Stimulated activated CD4-positive, alpha-beta T cell treated with anti-CD3 and anti-CD28 coated beads, Interleukin-1b, Interleukin-23, amount 100 ng/mL, for 48 hours (primary cell): ENCODE results near the gene AKR1B15.
"Not testable (repeated sequence)": the region's sequence is repeated elsewhere in the genome, so short reads cannot be mapped to it uniquely, and the experiment has no call there.

ENCODE experiments used
- DNase-seq: peaks from one replicate; pipeline ENCODE4 v3.0.0-alpha.2; 2020

The AKR1B15 gene

GRCh38 chr7:134548877-134549276 lies at the start of gene AKR1B15:
Gene AKR1B15 (plus strand): TSS chr7:134549110. CDS start chr7:134564620, 15,510 bp downstream.
- DNase-seq, result peak; percentile 57

- DNase-seq, result no peak
Observed at GRCh38 chr7:134500406-134500805, 48.5 kb upstream of the AKR1B15 start.

- DNase-seq, result no peak
Observed at GRCh38 chr7:134500982-134501381, 47.9 kb upstream of the AKR1B15 start.

GRCh38 chr7:134502463-134503371 lies 46.2 kb upstream of the AKR1B15 start:
- no peak for DNase-seq

GRCh38 chr7:134504660-134505164 lies 44.2 kb upstream of the AKR1B15 start:
- DNase-seq, result no peak

GRCh38 chr7:134505856-134506255 lies 43.1 kb upstream of the AKR1B15 start:
- DNase-seq, result no peak

- DNase-seq, result no peak
Observed at GRCh38 chr7:134509010-134509409, 39.9 kb upstream of the AKR1B15 start.

- DNase-seq, result no peak
Observed at GRCh38 chr7:134510646-134511045, 38.3 kb upstream of the AKR1B15 start.

- no peak for DNase-seq
Observed at GRCh38 chr7:134512271-134512670, 36.6 kb upstream of the AKR1B15 start.

GRCh38 chr7:134513169-134513752 lies 35.6 kb upstream of the AKR1B15 start:
- peak; percentile 34 for DNase-seq

- DNase-seq, result no peak
Observed at GRCh38 chr7:134514106-134514505, 34.8 kb upstream of the AKR1B15 start.

GRCh38 chr7:134514663-134515062 lies 34.2 kb upstream of the AKR1B15 start:
- no peak for DNase-seq

GRCh38 chr7:134515569-134516468 lies 33.1 kb upstream of the AKR1B15 start:
- no peak for DNase-seq

- DNase-seq, result no peak
Observed at GRCh38 chr7:134520130-134520529, 28.8 kb upstream of the AKR1B15 start.

- DNase-seq, result no peak
Observed at GRCh38 chr7:134522601-134523000, 26.3 kb upstream of the AKR1B15 start.

- DNase-seq, result not testable (repeated sequence)
Observed at GRCh38 chr7:134525449-134525848, 23.5 kb upstream of the AKR1B15 start.

- not testable (repeated sequence) for DNase-seq
Observed at GRCh38 chr7:134526552-134527248, 22.2 kb upstream of the AKR1B15 start.

GRCh38 chr7:134527979-134528371 lies 20.9 kb upstream of the AKR1B15 start:
- no peak for DNase-seq

GRCh38 chr7:134528749-134529148 lies 20.2 kb upstream of the AKR1B15 start:
- DNase-seq, result no peak

- DNase-seq, result no peak
Observed at GRCh38 chr7:134530460-134530859, 18.4 kb upstream of the AKR1B15 start.

GRCh38 chr7:134532180-134532953 lies 16.5 kb upstream of the AKR1B15 start:
- no peak for DNase-seq

GRCh38 chr7:134532954-134533218 lies 16.0 kb upstream of the AKR1B15 start:
- no peak for DNase-seq
